Astrocyte of the spinal cord (primary cell): Measurements from ENCODE around the gene SYCE1.

Experiments used
- DNase-seq: peaks from one replicate; pipeline ENCODE4 v3.0.0; 2011; ENCODE audit warnings: low read depth, low spot score
- H3K4me3 ChIP-seq: 2 replicates; pipeline ENCODE4 v1.5.1; 2011; ENCODE audit warnings: low read depth, mild to moderate bottlenecking, low read length, moderate library complexity
- in situ Hi-C: cut with HindIII; loops from 2 replicates; pipeline ENCODE4 v1.10.0; 2017; ENCODE audit warnings: low sequenced_read_pairs
- TF ChIP-seq, protein P1 (sequence below): IDR thresholded peaks from 2 replicates; pipeline ENCODE4 v1.5.1; 2012; ENCODE audit warnings: low read depth, mild to moderate bottlenecking, low read length, inconsistent platforms

SYCE1 gene

DNA sequence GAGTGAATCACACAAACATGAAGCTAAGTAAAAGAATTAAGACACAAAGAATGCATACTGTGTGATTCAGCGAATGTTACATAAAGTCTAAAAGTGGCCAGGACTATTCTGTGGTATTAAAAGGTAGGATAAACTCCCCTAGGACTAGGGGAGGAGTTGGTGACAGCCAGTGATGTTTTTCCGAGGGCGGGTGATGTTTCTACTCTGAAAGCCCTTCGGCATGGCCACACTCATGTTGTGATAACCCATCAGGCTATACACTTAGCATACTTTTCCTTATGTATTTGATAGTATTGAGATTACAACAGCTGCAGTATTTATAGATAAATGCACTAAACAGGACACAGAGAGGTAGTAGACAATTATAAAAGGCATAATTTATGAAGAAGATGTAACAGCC is 54.0 kb downstream of the SYCE1 start:
- no peak overlapping the region for H3K4me3 ChIP-seq
- no peak for DNase-seq
- in situ Hi-C loops = no loop called here
- TF ChIP-seq, protein P1, sequence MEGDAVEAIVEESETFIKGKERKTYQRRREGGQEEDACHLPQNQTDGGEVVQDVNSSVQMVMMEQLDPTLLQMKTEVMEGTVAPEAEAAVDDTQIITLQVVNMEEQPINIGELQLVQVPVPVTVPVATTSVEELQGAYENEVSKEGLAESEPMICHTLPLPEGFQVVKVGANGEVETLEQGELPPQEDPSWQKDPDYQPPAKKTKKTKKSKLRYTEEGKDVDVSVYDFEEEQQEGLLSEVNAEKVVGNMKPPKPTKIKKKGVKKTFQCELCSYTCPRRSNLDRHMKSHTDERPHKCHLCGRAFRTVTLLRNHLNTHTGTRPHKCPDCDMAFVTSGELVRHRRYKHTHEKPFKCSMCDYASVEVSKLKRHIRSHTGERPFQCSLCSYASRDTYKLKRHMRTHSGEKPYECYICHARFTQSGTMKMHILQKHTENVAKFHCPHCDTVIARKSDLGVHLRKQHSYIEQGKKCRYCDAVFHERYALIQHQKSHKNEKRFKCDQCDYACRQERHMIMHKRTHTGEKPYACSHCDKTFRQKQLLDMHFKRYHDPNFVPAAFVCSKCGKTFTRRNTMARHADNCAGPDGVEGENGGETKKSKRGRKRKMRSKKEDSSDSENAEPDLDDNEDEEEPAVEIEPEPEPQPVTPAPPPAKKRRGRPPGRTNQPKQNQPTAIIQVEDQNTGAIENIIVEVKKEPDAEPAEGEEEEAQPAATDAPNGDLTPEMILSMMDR = no peak

DNA sequence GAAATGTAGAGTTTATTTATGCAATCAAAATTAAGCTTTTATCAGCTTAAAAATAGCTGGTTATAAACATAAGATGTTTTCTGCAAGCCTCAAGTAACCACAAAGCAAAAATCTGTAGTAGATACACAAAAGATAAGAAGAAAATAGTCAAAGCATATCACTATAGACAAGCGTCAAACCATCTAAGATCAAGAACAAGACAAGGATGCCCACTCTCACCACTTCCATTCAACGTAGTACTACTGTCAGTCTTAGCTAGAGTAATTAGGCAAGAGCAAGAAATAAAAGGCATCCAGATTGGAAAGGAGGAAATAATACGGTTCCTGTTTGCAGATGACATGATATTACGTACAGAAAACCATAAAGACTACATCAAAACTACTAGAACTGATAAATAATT is 55.7 kb downstream of the SYCE1 start:
- TF ChIP-seq, protein P1 = no peak
- H3K4me3 ChIP-seq = no peak overlapping the region
- no peak for DNase-seq
- in situ Hi-C loops = no loop called here
